Stimulated activated CD8-positive, alpha-beta memory T cell treated with anti-CD3 and anti-CD28 coated beads, Interleukin-12 subunit alpha, Interleukin-12 subunit beta, amount 100 ng/mL, for 24 hours (primary cell): Measurements from ENCODE around the gene COX15.
A peak's percentile ranks its signal among the peaks of the same experiment; 100 is the strongest.
"Not testable (repeated sequence)": the region's sequence is repeated elsewhere in the genome, so short reads cannot be mapped to it uniquely, and the experiment has no call there.

Experiments used
- DNase-seq: peaks from one replicate; pipeline ENCODE4 v3.0.0-alpha.2; 2020; ENCODE audit errors: extremely low read depth

COX15 gene

DNA sequence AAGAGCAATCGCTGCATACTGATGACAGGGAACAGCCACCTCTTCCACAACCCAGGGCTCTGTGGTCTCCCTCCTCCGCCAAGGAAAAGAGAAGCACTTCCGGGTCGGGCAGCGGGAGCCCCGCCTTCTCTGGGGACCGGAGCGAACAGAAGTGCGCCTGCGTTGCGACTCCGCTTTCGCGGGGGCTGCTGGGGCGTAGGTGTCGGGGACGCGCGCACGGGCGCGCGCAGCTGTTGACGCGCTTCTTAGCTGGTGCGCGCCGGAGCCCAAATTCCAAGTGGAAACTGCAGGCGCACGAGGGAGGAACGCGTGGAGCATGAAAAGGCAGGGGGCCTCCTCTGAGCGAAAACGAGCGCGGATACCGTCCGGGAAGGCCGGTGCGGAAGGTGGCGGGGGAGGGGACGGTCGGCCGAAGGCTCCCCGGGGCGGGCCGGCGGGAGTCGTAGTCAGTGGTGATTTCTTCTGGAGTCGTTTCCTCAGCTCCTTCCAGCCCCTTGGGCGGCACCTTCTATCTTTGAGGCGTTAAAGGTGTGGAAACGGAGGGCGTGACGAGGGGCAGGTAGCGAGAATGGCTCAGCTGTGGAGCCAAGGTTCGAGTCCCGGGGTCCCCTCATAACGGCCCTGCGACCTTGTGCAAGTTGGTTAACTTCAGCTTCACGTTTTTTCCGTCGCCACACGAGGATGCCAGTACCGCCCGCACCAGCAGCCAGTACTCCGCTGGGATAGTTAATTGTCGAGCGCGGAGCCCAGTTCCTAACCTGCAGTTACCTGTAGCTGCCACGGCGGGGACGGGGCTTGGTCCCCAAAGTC lies at the start of gene COX15, which contains the start of gene CUTC:
TSS of gene COX15 (minus strand) at position 95 of the 810 bp plus-strand sequence. CDS start at position 17, 78 bp downstream.
TSS of gene CUTC (plus strand) at position 202 of the 810 bp plus-strand sequence. CDS start at position 317, 115 bp downstream.
- DNase-seq: peak; percentile 90

DNA sequence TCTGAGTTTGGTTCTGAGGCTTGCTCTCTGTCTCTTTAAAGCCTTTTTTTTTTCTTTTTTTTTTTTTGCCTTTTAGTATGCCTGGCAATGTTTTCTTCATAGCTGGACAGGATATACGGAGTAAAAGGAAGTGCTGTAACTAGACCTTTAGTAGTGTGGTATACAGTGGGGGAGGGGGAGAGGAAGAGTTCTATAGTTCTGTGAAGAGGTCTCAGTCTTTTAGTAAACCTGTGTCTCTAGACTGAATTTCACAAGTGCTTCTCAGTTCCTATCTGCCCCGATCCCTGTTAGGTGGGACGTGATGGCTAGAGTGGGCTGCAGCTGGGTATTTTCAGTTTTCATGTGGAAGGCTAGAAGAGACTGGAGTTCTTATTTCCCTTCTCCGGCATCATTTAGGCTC lies 47.4 kb upstream of the COX15 start:
- DNase-seq: no peak

DNA sequence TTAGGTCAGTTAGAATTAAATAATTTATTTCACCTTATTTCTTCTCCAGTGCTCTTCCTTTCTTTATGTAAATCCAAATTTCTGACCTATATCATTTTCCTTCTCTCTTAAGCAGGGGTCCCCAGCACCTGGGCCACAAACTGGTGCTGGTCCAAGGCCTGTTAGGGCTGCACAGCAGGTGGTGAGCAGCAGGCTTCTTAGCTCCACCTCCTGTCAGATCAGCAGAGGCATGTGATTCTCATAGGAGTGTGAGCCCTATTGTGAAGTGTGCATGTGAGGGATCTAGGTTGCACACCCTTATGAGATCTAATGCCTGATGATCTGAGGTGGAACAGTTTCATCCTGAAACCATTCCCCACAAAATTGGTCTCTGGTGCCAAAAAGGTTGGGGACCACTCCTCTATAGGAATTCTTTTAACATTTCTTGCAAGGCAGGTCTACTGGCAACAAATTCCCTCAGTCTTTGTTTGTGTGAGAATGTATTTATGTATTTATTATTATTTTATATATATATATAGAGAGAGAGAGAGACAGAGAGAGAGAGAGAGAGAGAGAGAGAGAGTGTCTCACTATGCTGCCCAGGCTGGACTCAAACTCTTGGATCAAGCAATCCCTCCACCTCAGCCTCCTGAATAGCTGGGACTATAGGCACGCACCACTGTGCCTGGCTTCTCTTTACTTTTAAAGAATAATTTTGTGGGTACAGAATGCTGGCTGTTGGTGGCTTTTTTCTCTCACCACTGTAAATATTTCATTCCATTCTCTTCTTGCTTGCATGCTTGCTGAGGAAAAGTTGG lies 46.2 kb upstream of the COX15 start:
- no peak for DNase-seq

DNA sequence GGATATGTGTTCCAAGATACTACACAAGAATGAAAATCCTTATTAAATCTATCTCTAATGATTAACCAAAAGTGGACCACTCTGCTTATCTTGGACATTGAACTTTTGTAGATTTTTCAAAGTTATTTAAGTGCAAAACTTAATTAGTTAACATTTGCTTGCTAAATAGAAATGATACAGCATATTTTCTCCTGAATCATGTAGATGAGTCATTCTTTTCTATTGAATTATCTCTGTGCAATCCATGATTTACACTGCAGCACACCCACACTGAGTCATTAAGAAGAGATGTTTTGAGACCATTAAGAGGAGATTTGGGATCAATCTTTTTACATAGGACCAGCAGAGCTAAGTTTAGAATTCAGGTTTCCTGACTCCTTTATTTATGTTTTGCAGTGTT lies 43.9 kb upstream of the COX15 start:
- DNase-seq: no peak

DNA sequence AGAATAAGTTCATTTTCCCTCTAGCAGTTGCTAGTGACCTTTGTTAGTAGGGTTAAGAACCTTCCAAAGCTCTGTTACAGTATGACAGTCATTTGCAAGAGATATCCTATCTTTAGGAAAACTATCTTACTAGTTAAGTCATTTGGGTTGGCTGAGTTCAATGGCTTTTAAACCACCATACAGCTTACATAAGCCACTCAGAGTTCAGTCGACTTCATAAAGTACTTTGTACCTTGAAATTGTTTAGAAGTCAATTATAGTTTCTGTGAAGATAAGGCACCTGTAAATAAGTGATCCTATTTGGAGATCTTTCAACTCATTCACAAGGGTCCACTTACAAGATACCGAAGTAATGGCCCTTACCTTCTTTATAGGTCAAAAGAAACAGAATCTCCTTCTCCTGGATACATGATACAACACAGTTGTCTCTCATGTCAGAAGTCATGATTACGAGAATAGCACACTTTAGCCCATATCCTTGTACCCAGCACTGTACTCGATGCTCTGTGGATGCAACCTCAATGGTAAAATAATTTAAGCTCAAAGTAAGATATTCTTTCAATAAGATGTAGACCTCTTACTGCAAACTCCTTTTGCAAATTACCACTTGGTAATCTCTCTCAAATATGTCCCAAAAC lies 38.6 kb upstream of the COX15 start:
- DNase-seq: no peak

DNA sequence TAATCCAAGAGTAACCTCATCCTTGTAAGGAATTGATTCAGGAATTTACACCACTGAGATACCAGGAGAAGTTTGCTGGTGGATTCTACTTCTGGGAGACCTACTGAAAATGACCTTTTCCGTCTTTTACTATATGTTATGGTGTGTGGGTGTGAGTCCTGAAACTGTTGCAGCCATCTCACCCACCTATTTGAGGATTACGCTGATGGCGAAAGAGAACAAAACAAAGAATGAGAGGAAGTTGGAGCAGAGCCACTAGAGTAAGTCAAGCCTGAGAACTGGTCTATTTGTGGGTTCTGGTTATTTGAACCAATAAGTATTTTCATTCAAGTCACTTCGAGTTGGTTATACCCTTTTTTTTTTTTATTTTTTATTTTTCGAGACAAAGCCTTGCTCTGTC lies 37.8 kb upstream of the COX15 start:
- no peak for DNase-seq

DNA sequence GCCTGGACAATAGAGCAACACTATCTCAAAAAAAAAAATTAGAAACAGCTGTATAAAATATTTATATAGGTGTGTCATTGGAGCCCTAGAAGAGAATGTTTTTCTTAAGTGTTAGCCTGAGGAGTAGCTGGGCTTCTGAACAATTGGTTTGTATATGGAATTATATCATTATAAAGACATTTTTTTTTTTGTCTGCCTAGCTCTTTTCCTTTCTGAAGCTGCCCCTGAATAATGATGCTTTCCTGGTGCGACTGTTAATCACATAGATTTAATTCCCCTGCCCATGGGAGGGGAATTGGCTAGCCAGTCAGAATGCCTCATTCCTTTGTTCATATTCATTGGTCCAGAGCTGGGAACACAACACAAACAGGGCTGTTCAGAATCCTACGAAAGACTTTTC lies 36.6 kb upstream of the COX15 start:
- no peak for DNase-seq

DNA sequence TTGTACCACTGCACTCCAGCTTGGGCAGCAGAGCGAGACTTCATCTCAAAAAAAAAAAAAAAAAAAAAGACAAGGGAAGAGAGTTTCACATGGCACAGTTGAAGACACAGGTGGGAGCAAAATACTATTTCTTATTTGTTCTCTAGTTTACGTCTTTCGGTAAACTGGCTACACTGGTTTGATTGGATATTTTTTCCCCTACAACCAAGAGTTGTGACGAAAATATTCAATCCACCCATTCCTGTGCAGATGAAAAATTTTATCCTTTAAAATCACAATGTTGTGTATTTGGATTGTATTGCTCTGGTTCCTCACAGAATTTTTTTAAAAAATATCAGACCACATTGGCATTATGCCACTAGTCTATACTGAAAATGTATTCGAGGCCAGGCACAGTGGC lies 36.0 kb upstream of the COX15 start:
- no peak for DNase-seq

DNA sequence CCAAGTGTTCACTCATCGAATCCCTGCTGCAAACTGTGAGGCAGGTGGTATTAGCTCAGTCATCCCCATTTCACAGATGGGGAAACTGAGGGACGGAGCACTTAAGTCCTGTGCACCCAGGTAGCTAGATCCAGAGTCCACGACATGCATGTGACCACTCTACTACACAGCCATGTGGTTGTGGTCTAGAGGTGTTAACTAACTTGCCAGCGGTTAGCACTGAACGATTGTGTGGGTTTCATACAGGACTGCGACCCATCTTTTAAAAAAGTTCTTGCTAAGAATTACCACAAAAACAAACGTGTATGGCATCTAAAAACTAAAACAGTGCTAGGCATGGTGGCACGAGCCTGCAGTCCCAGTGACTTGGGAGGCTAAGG lies 34.4 kb upstream of the COX15 start:
- DNase-seq: no peak

DNA sequence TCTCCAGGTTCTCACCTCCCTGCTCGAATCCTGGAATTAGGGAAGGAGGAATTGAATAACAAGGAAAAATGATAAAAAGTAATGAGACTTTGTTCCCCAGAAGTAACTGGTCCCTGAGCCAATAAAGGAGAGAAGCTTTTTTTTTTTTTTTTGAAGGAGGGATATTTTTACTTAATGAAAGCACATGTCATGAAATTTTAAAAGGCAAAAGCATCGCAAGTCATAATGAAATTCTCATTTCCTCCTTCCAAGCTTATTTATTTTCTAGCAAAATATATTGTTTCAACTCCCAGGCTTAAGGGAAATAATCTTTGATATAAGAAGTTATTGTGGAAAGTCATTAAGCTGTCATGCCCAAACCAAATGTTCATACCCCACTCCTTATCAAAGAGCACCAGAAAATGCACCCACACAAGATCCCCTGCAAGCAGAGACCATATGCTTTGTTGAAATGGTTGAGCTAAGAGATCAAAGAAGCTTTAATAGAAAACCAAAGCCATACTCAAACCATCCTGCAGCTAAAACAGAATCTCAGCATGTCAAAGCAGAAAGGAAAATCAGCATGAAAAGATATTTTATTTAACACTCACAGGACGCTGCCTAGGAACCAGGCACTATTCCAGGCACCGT lies 33.9 kb upstream of the COX15 start:
- DNase-seq: no peak

DNA sequence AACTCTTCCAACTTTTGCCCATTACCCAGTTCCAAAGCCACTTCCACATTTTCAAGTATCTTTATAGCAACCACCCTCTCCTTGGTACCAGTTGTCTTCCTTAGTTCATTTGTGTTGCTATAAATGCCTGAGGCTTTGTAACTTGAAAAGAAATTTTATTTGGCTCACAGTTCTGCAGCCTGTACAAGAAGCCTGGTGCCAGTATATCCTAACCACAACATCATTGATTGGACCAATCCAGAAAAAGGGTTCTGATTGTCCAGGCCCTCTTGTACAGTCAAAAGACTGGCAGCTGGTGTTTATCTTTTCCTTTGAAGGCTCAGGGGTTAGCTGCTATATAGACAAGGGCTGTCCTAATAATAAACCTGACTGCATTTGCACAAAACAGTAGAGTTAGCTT lies 29.4 kb upstream of the COX15 start:
- no peak for DNase-seq

DNA sequence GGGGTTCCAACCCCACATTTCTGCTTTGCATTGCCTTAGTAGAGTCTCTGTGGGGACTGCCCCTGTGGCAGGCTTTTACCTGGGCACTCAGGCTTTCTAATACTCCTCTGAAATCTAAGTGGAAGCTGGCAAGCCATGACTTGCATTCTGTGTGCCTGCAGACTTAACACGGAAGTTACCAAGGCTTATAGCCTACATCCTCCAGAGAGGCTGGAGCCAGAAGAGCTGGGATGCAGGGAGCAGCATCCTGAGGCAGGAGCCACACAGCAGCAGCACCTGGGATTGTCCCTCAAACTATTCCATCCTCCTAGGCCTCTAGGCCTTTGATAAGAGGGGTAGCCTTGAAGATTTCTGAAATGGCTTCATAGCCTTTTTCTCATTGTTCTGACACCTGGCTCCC lies 28.4 kb upstream of the COX15 start:
- DNase-seq: no peak

DNA sequence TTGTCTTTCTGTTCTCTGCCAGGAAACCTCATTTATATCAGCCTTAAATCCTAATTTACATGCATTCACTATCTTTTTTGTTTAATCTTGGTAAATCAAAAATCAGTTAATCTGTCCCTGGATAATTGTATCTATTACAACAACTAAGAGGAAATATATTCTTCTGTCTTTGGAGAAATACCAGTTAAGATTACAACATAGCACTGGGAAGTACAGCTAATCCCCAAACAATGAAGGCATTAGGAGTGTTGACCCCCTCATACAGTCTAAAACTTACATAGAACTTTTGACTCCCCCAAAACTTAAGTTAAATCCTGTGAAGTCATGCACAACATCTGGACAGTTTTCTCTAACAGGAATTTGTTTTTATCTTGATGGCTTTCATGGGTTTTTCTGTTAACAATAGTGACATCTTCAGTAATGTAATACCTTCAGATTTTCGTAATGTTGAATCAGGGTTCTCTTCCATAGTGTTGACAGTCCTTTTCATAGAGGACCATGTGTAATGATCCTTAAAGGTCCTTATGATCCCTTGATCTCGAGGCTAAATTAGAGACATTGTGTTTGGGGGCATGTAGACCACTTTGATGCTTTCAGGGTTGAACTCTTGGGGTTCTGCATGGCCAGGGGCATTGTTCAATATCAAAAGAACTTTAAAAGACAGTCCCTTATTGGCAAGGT lies 26.4 kb upstream of the COX15 start:
- no peak for DNase-seq

DNA sequence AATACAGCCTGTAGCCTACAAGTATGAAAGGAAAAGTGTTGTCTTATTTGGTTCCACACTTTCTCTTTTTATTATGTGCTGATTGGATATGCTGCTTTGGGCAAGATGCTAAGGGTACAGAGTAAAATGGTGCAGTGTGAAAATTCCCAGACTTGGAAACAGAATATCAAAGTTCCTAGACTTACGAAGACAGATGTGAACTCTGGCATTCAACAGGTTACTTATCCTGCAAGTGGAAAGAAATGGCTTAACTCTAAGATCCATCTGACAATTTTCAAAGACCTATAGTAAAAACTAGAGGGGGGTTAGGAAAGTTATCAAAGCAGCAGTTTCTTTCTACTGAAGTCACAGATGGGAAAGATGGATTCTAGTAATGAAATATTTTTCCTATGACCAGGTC lies 24.2 kb upstream of the COX15 start:
- DNase-seq: no peak

DNA sequence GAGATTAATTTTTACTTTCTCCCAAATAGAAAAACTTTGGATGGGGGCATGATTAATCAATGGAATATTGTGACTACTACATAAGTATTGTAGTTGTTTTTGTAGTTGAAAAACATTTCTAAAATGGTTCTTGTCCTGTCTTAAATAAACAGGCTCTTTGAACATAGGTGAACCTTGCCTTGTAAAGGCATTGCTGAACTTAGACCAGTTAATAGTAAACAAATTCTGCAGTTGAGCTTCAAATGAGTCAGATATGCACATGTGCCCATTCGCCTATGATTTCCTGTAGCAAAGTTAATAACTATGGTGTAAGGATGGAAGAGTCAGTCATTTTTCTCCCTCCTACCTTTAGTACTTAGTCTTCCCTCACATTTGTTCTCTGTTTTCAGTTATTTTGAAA lies 22.7 kb upstream of the COX15 start:
- DNase-seq: no peak

DNA sequence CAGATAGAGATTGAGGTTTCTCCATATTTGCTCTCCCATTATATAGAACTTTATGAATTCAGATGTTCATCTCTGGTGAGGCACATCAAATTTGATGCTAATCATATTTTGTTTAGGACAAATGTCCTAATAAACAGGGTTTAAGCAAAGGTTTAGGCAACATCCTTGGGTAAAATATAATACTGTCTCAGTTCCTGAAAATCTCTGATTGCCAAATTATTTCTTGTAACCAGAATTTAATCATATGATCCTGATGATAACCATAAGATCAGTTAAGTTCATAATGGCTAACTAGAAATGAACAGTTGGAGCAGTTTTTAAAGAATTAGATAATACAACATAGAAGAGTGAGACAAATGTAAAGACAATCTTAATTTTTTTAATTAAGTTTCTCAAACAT lies 18.7 kb upstream of the COX15 start:
- DNase-seq: no peak

DNA sequence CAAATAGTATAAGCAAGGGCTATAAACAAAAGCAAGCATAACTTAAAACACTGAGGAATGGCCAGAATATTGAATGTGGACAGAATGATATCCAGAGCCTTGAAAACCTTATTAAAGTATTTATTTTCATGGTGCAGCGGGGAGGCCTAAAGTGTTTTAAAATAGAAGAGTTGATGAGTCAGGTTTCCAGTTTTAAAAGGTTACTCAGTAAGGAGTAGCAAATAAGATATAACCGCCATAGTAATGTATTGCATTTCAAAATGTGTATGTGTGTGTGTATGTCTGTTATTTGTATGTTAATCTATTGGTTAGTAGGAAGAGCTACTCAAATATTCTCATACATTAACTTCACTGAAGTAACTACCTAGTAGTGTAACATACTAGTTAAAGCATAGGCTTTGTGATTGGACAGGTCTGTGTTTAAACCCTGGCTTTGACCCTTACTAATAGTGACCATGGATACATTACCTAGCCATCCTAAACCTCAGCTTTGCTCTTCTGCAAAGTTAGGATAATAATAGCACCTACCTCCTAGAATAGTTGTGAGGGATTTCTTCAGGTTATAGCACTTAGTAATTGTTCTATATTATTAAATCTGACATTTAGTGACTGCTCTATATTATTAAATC lies 17.0 kb upstream of the COX15 start:
- DNase-seq: no peak

DNA sequence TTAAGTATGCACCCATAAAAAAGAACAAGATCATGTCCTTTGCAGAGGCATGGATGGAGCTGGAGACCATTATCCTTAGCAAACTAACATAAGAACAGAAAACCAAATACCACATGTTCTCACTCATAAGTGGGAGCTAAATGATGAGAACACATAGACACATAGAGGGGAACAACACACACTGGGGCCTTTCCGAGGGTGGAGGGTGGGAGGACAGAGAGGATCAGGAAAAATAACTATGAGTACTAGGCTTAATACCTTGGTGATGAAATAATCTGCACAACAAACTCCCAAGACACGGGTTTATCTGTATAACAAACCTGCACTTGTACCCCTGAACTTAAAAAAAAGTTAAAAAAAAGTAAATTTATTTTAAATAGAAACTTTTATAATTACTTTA lies 14.2 kb upstream of the COX15 start:
- not testable (repeated sequence) for DNase-seq

DNA sequence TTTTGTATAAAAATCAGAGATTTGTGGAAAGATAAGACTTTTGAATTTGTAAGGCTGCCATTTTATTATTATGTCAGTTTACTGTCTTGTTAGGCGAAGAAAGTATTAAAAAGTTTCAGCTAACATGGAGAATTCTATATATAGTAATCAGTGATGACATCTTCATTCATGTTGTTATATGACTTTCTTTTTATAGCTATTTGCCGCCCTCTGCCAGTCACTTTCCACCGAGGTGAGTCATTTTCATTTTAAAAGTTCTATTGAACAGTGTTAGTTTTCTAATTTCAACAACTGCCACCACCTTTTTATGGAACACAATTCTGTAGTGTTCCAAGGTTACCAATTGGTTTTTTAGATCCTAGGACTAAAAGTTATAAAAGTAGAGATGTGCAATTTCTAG lies 11.9 kb upstream of the COX15 start:
- DNase-seq: no peak

DNA sequence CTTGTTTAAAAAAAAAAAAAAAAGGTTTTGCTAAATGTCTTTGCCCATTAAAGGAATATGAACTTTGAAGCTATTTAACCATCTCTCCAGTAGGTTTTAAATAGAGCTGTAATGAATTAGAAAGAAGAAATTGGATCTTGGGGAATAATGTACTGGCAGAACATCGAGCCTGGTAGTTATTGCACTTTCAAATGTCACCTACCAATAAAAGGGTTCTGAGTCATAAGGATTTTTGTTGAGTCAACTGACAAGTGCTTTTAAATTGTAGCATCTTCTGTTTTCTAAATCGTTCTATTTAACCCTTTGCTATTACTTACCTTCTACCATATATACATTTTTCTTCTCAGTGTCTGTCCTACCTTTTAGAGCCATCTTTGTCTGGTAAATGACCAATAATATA lies 10.8 kb upstream of the COX15 start:
- no peak for DNase-seq

DNA sequence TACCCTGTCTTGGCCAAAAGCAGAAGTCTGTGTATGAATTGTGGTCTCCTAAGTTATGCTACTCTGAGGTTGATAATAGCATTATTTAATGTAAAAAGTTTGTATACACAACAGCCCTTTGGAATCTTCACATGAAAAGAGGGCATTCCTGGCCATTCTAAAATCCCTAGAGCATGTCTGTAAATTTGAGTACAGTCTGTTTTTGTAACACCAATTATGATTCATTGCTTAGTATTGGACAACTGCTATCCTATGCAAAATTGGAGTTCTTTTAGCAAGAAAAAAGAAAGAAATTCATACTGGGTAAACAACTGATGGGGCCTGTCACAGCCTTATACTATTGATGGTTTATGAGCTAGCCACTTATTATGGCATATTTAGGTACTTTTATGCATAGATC lies 10.3 kb upstream of the COX15 start:
- DNase-seq: no peak
